ENCODE data around the gene SLC17A7. TPM values are rescaled to one million over a fixed set of nuclear protein-coding genes. Genes with fewer than 3 reads are reported as not detected.
A peak's percentile ranks its signal among the peaks of the same experiment; 100 is the strongest.

Gene SLC17A7
- total and polyA plus RNA-seq, 2 of the 13 experiments (the other 11 are each of a cell fraction or from before 2014, with no cell fraction given), result 0.32 TPM; not detected in 1

DNA sequence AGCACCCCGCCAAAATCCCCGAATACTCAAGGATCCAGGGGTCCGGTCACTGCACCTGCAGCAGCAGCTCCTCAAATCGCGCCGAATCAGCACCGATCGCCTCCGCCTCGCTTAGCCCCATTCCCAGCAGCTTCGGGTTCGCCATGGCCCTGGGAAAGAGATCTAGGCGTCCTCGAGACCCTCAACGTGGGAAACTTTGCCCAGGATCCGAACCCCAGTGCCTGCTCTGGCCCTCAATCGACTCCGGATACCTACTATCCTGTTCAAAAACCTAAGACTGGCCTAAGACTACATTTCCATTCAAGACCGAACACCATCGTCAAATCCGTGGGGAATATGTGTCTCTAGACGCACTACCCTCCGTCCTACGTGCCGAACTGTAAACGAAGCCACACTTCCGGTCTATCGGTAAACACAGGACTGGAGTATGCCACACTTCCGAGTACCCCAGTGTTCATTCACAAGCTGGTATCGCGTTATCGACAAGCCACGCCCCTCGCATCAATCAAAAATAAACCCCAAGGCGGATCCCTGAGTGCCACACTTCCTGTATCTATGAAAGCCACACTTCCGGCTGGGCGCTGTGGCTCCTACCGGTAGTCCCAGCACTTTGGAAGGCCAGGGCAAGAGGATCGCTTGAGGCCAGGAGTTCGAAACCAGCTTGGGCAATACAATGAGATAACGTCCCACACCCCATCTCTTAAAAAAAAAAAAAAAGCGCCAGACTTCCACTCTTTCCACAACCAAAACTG is 10.3 kb upstream of the SLC17A7 start, which contains the start of gene PIH1D1 (continued):
- TF ChIP-seq, protein P1, sequence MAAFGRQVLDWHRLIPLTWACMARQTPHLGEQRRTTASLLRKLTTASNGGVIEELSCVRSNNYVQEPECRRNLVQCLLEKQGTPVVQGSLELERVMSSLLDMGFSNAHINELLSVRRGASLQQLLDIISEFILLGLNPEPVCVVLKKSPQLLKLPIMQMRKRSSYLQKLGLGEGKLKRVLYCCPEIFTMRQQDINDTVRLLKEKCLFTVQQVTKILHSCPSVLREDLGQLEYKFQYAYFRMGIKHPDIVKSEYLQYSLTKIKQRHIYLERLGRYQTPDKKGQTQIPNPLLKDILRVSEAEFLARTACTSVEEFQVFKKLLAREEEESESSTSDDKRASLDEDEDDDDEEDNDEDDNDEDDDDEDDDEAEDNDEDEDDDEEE (CRISPR knock-in tag; IDR thresholded peaks at IDR 0.05), result 0 out of 2 replicates have a peak, but pooled peaks have one; percentile 36
- TF ChIP-seq, protein P2, sequence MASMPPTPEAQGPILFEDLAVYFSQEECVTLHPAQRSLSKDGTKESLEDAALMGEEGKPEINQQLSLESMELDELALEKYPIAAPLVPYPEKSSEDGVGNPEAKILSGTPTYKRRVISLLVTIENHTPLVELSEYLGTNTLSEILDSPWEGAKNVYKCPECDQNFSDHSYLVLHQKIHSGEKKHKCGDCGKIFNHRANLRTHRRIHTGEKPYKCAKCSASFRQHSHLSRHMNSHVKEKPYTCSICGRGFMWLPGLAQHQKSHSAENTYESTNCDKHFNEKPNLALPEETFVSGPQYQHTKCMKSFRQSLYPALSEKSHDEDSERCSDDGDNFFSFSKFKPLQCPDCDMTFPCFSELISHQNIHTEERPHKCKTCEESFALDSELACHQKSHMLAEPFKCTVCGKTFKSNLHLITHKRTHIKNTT (CRISPR knock-in tag; IDR thresholded peaks at IDR 0.05), result no peak
- no peak for TF ChIP-seq NRL (CRISPR knock-in tag; IDR thresholded peaks at IDR 0.05; ENCODE audit: borderline replicate concordance)
- 0 out of 2 replicates have a peak, but pooled peaks have one; percentile 65 for TF ChIP-seq ZNF329 (CRISPR knock-in tag; IDR thresholded peaks at IDR 0.05; ENCODE audit: low read depth)
- TF ChIP-seq ZNF20 (CRISPR knock-in tag; IDR thresholded peaks at IDR 0.05), result no peak
- TF ChIP-seq RFXAP (CRISPR knock-in tag; IDR thresholded peaks at IDR 0.05; ENCODE audit: borderline replicate concordance), result no peak
- TF ChIP-seq ZNF580 (CRISPR knock-in tag; IDR thresholded peaks at IDR 0.05; ENCODE audit: borderline replicate concordance, low read depth), result peak; percentile 95; the same call in 1 of the 2 replicates
- no peak for TF ChIP-seq KLF15 (CRISPR knock-in tag; IDR thresholded peaks at IDR 0.05; ENCODE audit: borderline replicate concordance)
- no peak for TF ChIP-seq ISX (CRISPR knock-in tag; conservative IDR thresholded peaks at IDR 0.05)
- TF ChIP-seq GLI4 (CRISPR knock-in tag; IDR thresholded peaks at IDR 0.05; ENCODE audit: borderline replicate concordance), result no peak
- TF ChIP-seq, protein P3, sequence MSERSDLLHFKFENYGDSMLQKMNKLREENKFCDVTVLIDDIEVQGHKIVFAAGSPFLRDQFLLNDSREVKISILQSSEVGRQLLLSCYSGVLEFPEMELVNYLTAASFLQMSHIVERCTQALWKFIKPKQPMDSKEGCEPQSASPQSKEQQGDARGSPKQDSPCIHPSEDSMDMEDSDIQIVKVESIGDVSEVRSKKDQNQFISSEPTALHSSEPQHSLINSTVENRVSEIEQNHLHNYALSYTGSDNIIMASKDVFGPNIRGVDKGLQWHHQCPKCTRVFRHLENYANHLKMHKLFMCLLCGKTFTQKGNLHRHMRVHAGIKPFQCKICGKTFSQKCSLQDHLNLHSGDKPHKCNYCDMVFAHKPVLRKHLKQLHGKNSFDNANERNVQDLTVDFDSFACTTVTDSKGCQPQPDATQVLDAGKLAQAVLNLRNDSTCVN (CRISPR knock-in tag; IDR thresholded peaks at IDR 0.05; ENCODE audit: borderline replicate concordance), result no peak
- no peak for TF ChIP-seq RFXANK (CRISPR knock-in tag; IDR thresholded peaks at IDR 0.05)
- no peak for TF ChIP-seq ATF7 (IDR thresholded peaks at IDR 0.05)
- no peak for TF ChIP-seq ATF7 (CRISPR knock-in tag; IDR thresholded peaks at IDR 0.05)
- TF ChIP-seq ZNF614 (CRISPR knock-in tag; IDR thresholded peaks at IDR 0.05; ENCODE audit: borderline replicate concordance), result peak; percentile 76; the same call in 1 of the 2 replicates
- TF ChIP-seq, protein P4, sequence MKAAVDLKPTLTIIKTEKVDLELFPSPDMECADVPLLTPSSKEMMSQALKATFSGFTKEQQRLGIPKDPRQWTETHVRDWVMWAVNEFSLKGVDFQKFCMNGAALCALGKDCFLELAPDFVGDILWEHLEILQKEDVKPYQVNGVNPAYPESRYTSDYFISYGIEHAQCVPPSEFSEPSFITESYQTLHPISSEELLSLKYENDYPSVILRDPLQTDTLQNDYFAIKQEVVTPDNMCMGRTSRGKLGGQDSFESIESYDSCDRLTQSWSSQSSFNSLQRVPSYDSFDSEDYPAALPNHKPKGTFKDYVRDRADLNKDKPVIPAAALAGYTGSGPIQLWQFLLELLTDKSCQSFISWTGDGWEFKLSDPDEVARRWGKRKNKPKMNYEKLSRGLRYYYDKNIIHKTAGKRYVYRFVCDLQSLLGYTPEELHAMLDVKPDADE (CRISPR knock-in tag; IDR thresholded peaks at IDR 0.05), result no peak
- no peak for TF ChIP-seq ZNF205 (CRISPR knock-in tag; IDR thresholded peaks at IDR 0.05)
